IMR-90 (cell line): Measurements from ENCODE around the gene CNTN5. TPM values are rescaled to one million over a fixed set of nuclear protein-coding genes. Genes with fewer than 3 reads are reported as not detected.

ENCODE experiments used
- ATAC-seq: fragments of 200-7000 bp; cut with Tn5 transposase; 2 replicates; pipeline ENCODE4 v1.9.1; 2020; ENCODE audit warnings: low read depth, mild to moderate bottlenecking, moderate library complexity
- BruUV-seq: library from RNA; stranded (reverse); fragments of 400-500 nt; replicated peaks from 2 replicates; lab custom pipeline; 2021; lab: Mats Ljungman, UMichigan
- CTCF ChIA-PET: fragments of 300-600 bp; formaldehyde crosslinking; extraction: SDS; loops from one replicate; lab custom pipeline; 2021; ENCODE audit warnings: antibody characterized with exemption; lab: Yijun Ruan, JAX
- POLR2A ChIA-PET: fragments of 300-600 bp; sonication (Branson Sonifier 250); formaldehyde crosslinking; loops from one replicate; lab custom pipeline; 2022; ENCODE audit warnings: antibody characterized with exemption; ENCODE audit not compliant: unreplicated experiment; lab: Charles Lee
- DNase-seq: peaks from one replicate; pipeline ENCODE4 v3.0.0; 2013
- H2AFZ ChIP-seq: replicated peaks from 2 replicates; pipeline ENCODE3; 2013; ENCODE audit warnings: low read length, mild to moderate bottlenecking; ENCODE audit not compliant: poor library complexity
- H2AK5ac ChIP-seq: 2 replicates; pipeline ENCODE4 v1.6.1; 2013; ENCODE audit warnings: low read depth, low read length, inconsistent platforms
- H2AK9ac ChIP-seq: replicated peaks from 2 replicates; pipeline ENCODE3; 2013; ENCODE audit warnings: mild to moderate bottlenecking, low read depth, low read length, moderate library complexity; ENCODE audit not compliant: poor library complexity
- H2BK120ac ChIP-seq: 2 replicates; pipeline ENCODE4 v1.6.1; 2013; ENCODE audit warnings: low read depth, low read length, inconsistent platforms
- H2BK15ac ChIP-seq: 3 replicates; pipeline ENCODE4 v1.6.1; 2013; ENCODE audit warnings: low read depth, low read length, inconsistent platforms
- H2BK20ac ChIP-seq: 2 replicates; pipeline ENCODE4 v1.6.1; 2013; ENCODE audit warnings: low read depth, mild to moderate bottlenecking, inconsistent platforms, low read length, moderate library complexity
- H2BK5ac ChIP-seq: 2 replicates; pipeline ENCODE4 v1.6.1; 2013; ENCODE audit warnings: mild to moderate bottlenecking, low read depth, low read length, inconsistent platforms; ENCODE audit not compliant: poor library complexity, severe bottlenecking
- H3K14ac ChIP-seq: replicated peaks from 2 replicates; pipeline ENCODE4 v1.6.1; 2013; ENCODE audit warnings: low read depth, low read length, inconsistent platforms
- H3K18ac ChIP-seq: 2 replicates; pipeline ENCODE4 v1.6.1; 2013; ENCODE audit warnings: low read depth, low read length, control low read depth
- H3K23ac ChIP-seq: 2 replicates; pipeline ENCODE4 v1.6.1; 2013; ENCODE audit warnings: low read depth, low read length, inconsistent platforms
- H3K27ac ChIP-seq: 2 replicates; pipeline ENCODE4 v1.5.1; 2013; ENCODE audit warnings: mild to moderate bottlenecking, control low read depth, low read length; ENCODE audit not compliant: insufficient read depth
- H3K27me3 ChIP-seq: 2 replicates; pipeline ENCODE4 v1.6.1; 2013; ENCODE audit warnings: low read length; ENCODE audit not compliant: control insufficient read depth, insufficient read depth
- H3K36me3 ChIP-seq: 2 replicates; pipeline ENCODE4 v1.6.1; 2013; ENCODE audit warnings: low read length, mixed read lengths; ENCODE audit not compliant: control insufficient read depth, insufficient read depth
- H3K4ac ChIP-seq: 2 replicates; pipeline ENCODE4 v1.6.1; 2013; ENCODE audit warnings: low read depth, low read length, inconsistent platforms
- H3K4me1 ChIP-seq: 2 replicates; pipeline ENCODE4 v1.6.1; 2013; ENCODE audit warnings: low read length, mixed read lengths; ENCODE audit not compliant: control insufficient read depth, insufficient read depth
- H3K4me2 ChIP-seq: 2 replicates; pipeline ENCODE4 v1.6.1; 2013; ENCODE audit warnings: low read depth, mild to moderate bottlenecking, control low read depth, low read length, moderate library complexity
- H3K4me3 ChIP-seq: 2 replicates; pipeline ENCODE4 v1.5.1; 2013; ENCODE audit warnings: low read depth, mild to moderate bottlenecking, control low read depth, low read length, moderate library complexity; ENCODE audit not compliant: insufficient read depth
- H3K56ac ChIP-seq: 2 replicates; pipeline ENCODE4 v1.6.1; 2013; ENCODE audit warnings: low read length, inconsistent platforms; ENCODE audit not compliant: insufficient read depth; ENCODE audit errors: extremely low read depth
- H3K79me1 ChIP-seq, 2 experiments: 2 replicates each; pipeline ENCODE4 v1.6.1; 2013; ENCODE audit warnings: low read length in 2 of 2, inconsistent platforms in 1 of 2, low read depth in 1 of 2
- H3K9ac ChIP-seq: 2 replicates; pipeline ENCODE4 v1.6.1; 2013; ENCODE audit warnings: low read depth, low read length, control low read depth
- H3K9me1 ChIP-seq: 2 replicates; pipeline ENCODE4 v1.6.1; 2013; ENCODE audit warnings: low read length, inconsistent platforms; ENCODE audit not compliant: insufficient read depth
- H3K9me3 ChIP-seq: 2 replicates; pipeline ENCODE4 v1.6.1; 2013; ENCODE audit warnings: low read length; ENCODE audit not compliant: control insufficient read depth, insufficient read depth
- H4K20me1 ChIP-seq: 2 replicates; pipeline ENCODE4 v1.6.1; 2013; ENCODE audit warnings: low read length, inconsistent platforms; ENCODE audit not compliant: insufficient read depth
- H4K5ac ChIP-seq: 2 replicates; pipeline ENCODE4 v1.6.1; 2013; ENCODE audit warnings: mild to moderate bottlenecking, low read depth, low read length, control low read depth
- H4K8ac ChIP-seq, 2 experiments: 2 replicates each; pipeline ENCODE4 v1.6.1; 2013; ENCODE audit warnings: low read depth in 2 of 2, low read length in 2 of 2, control low read depth in 1 of 2, inconsistent platforms in 1 of 2
- H4K91ac ChIP-seq: 2 replicates; pipeline ENCODE4 v1.6.1; 2013; ENCODE audit warnings: low read depth, low read length, inconsistent platforms; ENCODE audit not compliant: insufficient read depth
- MAFK ChIP-seq: IDR thresholded peaks from 2 replicates; pipeline ENCODE4 v1.6.1; 2012; ENCODE audit warnings: low read depth, low read length, improper control_type of control experiment
- MAZ ChIP-seq: IDR thresholded peaks from 2 replicates; pipeline ENCODE4 v1.6.1; 2012; ENCODE audit warnings: low read depth, mild to moderate bottlenecking, low read length, improper control_type of control experiment, moderate library complexity, borderline replicate concordance
- NFE2L2 ChIP-seq: fragments of 150-350 bp; IDR thresholded peaks from 2 replicates; pipeline ENCODE4 v1.6.1; 2016; ENCODE audit warnings: low read depth, mild to moderate bottlenecking, low read length
- RAD21 ChIP-seq: IDR thresholded peaks from 2 replicates; pipeline ENCODE4 v1.6.1; 2012; ENCODE audit warnings: low read length, improper control_type of control experiment
- RCOR1 ChIP-seq: IDR thresholded peaks from 2 replicates; pipeline ENCODE4 v1.6.1; 2012; ENCODE audit warnings: mild to moderate bottlenecking, low read length, improper control_type of control experiment; ENCODE audit not compliant: insufficient replicate concordance
- RFX5 ChIP-seq: IDR thresholded peaks from 2 replicates; pipeline ENCODE4 v1.8.0; 2012; ENCODE audit warnings: low read depth, mild to moderate bottlenecking, low read length, moderate library complexity
- WGBS, 2 experiments: methylation state at CpG; one replicate each; pipeline versions ENCODE4 v1.1.5 to v1.1.7; 2013; ENCODE audit warnings: missing lambda C conversion rate in 2 of 2; ENCODE audit not compliant: insufficient read length in 1 of 2; ENCODE audit errors: extremely low coverage in 2 of 2; 5-methylcytosine and 5-hydroxymethylcytosine counted together
- dilution Hi-C: fragments of 300-500 bp; cut with HindIII; formaldehyde crosslinking; loops from one replicate; pipeline ENCODE4 v1.14.3; 2018; ENCODE audit warnings: low sequenced_read_pairs; ENCODE audit not compliant: unreplicated experiment
- in situ Hi-C: fragments of 300-500 bp; cut with MboI; formaldehyde crosslinking; loops from 3 replicates; pipeline ENCODE4 v1.14.3; 2019; ENCODE audit warnings: low sequenced_read_pairs, inconsistent platforms, mixed read lengths
- intact Hi-C: fragments of 100-400 bp; cut with micrococcal nuclease; formaldehyde crosslinking; loops from 2 replicates; pipeline ENCODE4 v1.10.0; 2022
- polyA plus RNA-seq, 3 experiments: library from polyadenylated mRNA; depleted of rRNA; stranded (reverse); fragments of >200 nt; gene quantifications; 2 replicates each; pipeline ENCODE4 v1.2.3, GENCODE V29; 2012; ENCODE audit warnings: low replicate concordance in 1 of 3
- total RNA-seq: library from RNA; depleted of rRNA; stranded (reverse); fragments of >200 nt; gene quantifications from 2 replicates; pipeline ENCODE4 v1.2.3, GENCODE V29; 2012
- TF ChIP-seq, protein P1 (sequence below): conservative IDR thresholded peaks from 2 replicates; pipeline ENCODE4 v1.5.1; 2012; ENCODE audit warnings: mild to moderate bottlenecking, low read depth, low read length, improper control_type of control experiment

CNTN5 gene
- total and polyA plus RNA-seq, 2 of the 4 experiments (the other 2 are of a cell fraction), result not detected

DNA sequence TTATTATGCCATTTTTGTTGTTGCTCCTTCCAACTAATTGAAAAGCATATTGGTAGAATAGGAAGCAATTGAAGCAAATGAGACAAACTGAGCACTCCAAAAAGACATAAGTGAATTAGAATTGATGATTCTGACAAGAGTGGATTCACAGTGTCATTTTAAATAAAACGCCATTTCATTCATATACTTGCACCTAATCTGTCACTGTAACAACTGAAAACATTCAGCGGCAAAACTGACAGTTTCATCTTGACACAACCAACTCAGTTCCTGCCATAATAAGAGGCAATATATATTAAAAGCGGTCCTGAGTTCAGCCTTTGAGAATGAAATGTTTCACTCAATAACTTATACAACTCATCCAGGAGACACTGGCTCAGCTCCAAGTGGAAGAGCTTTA, 306.8 kb downstream of the CNTN5 start:
- H3K23ac ChIP-seq, result no peak overlapping the region
- H3K79me1 ChIP-seq, result no peaks in the 10 kb centered on the region
- H2BK15ac ChIP-seq, result no peak overlapping the region
- H3K9me3 ChIP-seq, result no peaks in the 10 kb centered on the region
- H2BK5ac ChIP-seq, result no peak overlapping the region
- H4K8ac ChIP-seq, result no peak overlapping the region
- intact Hi-C loops (no loop called here), in situ Hi-C loops (no loop called here), dilution Hi-C loops (no loop called here)
- ChIA-PET CTCF (no interaction called here), POLR2A (no interaction called here)
- TF ChIP-seq RFX5, result no peak
- TF ChIP-seq, protein P1, sequence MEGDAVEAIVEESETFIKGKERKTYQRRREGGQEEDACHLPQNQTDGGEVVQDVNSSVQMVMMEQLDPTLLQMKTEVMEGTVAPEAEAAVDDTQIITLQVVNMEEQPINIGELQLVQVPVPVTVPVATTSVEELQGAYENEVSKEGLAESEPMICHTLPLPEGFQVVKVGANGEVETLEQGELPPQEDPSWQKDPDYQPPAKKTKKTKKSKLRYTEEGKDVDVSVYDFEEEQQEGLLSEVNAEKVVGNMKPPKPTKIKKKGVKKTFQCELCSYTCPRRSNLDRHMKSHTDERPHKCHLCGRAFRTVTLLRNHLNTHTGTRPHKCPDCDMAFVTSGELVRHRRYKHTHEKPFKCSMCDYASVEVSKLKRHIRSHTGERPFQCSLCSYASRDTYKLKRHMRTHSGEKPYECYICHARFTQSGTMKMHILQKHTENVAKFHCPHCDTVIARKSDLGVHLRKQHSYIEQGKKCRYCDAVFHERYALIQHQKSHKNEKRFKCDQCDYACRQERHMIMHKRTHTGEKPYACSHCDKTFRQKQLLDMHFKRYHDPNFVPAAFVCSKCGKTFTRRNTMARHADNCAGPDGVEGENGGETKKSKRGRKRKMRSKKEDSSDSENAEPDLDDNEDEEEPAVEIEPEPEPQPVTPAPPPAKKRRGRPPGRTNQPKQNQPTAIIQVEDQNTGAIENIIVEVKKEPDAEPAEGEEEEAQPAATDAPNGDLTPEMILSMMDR, result no peak
- TF ChIP-seq RAD21, result no peak
- no peak for TF ChIP-seq NFE2L2
- TF ChIP-seq RCOR1, result no peak
- no peak for TF ChIP-seq MAZ
- TF ChIP-seq MAFK, result no peak
- no TSS peak for BruUV-seq
- H4K5ac ChIP-seq, result no peak overlapping the region
- no peak overlapping the region for H3K9ac ChIP-seq
- no peaks in the 10 kb centered on the region for H4K20me1 ChIP-seq
- H3K9me1 ChIP-seq, result no peaks in the 10 kb centered on the region
- H3K4ac ChIP-seq, result no peak overlapping the region
- no peaks in the 10 kb centered on the region for H3K36me3 ChIP-seq
- peak; percentile 21 for DNase-seq
- no peaks in the 10 kb centered on the region for H3K4me1 ChIP-seq
- 0 out of 2 replicates have a peak overlapping the region, but pooled peaks have one; percentile 32 for H2BK20ac ChIP-seq
- no peak for ATAC-seq
- H2AFZ ChIP-seq, result no peak overlapping the region
- H3K27ac ChIP-seq, result no peak overlapping the region
- no peak overlapping the region for H2AK9ac ChIP-seq
- H3K4me3 ChIP-seq, result no peak overlapping the region
- H3K18ac ChIP-seq, result no peak overlapping the region
- peak overlapping the region; percentile 52; the same call in 1 of the 2 replicates for H2BK120ac ChIP-seq
- no peak overlapping the region for H3K56ac ChIP-seq
- H4K91ac ChIP-seq, result no peak overlapping the region
- H3K14ac ChIP-seq, result no peak overlapping the region
- H2AK5ac ChIP-seq, result no peak overlapping the region
- no peak overlapping the region for H3K4me2 ChIP-seq
- no CpG with 5 or more reads among the region's 3 CpGs for WGBS, 2 experiments
- no peaks in the 10 kb centered on the region for H3K27me3 ChIP-seq
